Islet of Langerhans (tissue), 1 donor: Measurements from ENCODE around the gene CUL9.

Experiments
- FAIRE-seq: peaks from one replicate; lab custom pipeline; 2011; peaks lifted over from hg19 to GRCh38; lab: Jason Lieb, UNC

Gene CUL9

DNA sequence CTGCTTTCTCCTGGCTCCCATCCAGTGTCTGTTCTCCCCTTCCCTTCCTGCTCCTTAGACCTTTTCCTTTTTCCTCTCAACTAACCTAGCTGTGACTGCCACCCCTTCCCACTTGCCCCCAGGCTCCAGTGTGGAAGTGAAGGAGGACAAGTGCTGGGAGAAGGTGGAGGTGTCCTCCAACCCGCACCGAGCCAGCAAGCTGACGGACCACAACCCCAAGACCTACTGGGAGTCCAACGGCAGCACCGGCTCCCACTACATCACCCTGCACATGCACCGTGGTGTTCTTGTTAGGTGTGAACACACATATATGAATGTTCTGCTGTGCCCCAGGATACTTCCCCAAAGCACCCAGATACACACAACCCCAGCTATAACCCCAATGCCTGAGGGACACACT, 18.5 kb downstream of the CUL9 start:
- FAIRE-seq = no peak

DNA sequence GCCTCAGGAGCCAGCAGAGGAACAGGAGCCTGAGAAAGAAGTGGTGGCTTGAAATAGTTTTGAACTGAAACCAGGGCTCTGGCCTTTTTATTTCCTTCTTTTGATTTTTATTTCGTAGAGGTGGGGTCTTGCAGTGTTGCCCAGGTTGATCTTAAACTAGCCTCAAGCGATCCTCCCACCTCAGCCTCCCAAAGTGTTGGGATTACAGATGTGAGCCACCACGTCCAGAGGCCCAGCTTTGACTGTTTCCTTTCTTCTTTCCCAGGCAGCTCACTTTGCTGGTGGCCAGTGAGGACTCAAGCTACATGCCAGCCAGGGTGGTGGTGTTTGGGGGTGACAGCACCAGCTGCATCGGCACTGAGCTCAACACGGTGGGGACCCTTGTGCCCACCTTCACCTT, 20.5 kb downstream of the CUL9 start:
- no peak for FAIRE-seq

DNA sequence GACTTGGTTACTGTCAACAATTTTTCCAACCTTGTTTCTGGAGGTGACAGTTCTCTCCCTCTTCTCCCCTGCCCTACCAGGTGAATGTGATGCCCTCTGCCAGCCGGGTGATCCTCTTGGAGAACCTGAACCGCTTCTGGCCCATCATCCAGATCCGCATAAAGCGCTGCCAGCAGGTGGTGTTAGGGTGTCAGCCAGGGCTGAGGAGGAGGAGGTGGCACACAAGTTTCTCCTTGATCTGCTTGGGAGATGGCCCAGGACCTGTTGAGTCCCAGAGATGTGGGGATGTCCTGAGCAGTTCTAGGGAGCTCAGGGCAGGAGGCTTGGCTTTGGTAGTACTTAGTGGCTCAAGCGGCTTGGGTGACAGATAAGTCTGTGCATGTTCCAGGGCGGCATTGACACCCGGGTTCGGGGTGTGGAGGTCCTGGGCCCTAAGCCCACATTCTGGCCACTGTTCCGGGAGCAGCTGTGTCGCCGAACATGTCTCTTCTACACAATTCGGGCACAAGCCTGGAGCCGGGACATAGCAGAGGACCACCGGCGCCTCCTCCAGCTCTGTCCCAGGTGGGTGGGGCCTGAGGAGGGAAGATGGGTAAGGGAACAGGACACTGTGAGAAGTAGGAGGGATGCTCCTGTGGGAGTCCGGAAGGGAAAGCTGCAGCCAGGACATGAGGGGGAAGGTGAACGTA, 21.2 kb downstream of the CUL9 start:
- no peak for FAIRE-seq

DNA sequence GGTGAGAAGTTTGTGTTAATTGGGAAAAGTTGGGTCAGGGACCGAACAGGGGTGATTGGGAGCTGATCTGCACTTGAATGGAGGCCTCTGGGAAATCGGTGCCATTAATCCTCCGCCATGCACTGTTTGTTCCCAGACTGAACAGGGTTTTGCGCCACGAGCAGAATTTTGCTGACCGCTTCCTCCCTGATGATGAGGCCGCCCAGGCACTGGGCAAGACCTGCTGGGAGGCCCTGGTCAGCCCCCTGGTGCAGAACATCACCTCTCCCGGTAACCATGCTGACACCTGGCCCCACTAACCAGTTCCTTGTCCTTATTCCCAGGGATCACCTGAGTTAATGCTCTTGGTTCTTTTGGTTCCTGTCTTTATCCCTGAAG, 21.7 kb downstream of the CUL9 start:
- no peak for FAIRE-seq

DNA sequence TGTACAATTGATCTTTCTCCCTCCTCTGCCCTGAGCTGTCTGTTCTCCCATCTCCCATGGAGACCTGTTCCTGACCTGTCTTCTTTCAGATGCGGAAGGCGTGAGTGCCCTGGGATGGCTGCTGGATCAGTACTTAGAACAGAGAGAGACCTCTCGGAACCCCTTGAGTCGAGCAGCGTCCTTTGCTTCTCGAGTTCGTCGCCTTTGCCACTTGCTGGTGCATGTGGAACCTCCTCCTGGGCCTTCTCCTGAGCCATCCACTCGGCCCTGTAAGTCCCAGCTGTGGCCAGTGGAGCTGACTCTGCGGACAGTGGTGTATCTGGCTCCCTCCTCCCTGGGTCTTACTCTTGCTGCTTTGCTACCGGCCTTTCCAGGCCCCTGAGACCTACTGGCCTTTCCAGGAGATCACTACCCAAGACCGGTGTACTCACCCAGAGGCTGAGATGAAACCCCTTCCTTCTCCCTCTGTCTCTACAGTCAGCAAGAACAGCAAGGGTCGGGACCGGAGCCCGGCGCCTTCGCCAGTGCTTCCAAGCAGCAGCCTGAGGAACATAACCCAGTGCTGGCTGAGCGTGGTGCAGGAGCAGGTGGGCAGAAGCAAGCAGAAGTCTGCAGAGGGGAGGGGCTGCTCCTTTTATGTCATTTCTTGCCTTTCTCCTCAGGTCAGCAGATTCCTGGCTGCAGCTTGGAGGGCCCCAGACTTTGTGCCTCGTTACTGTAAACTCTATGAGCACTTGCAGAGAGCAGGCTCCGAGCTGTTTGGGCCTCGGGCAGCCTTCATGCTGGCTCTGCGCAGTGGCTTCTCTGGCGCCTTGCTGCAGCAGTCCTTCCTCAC, 22.5 kb downstream of the CUL9 start:
- FAIRE-seq = no peak

DNA sequence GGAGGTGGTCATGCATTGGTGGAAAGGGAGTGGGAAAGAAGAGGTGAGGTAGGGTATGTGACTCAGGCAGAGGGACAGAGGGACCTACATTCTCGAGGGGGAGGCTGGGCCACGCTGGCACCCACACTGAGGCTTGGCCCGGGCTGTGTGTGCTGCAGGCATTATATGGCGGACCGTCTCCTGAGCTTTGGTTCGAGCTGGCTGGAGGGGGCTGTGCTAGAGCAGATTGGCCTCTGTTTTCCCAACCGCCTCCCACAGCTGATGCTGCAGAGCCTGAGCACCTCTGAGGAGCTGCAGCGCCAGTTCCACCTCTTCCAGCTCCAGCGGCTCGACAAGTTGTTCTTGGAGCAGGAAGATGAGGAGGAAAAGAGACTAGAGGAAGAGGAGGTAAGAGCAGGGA, 23.9 kb downstream of the CUL9 start:
- no peak for FAIRE-seq

DNA sequence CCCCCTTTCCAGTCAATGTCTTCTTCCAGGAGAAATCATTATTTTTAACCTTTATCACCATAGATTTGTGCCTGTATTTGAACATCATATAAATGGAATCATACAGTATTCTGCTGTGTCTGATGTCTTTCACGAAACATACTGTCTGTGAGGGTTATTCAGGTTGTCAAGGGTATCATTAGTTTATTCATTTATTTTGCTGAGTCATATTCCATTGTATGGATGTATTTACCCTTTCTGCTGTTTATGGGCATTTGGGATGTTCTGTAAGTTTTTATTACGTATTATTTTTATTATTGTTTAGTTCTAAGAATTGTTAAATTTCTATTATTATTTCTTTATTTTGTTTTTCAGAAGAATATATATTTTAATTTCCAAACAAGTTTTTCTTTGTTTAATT, 25.3 kb downstream of the CUL9 start:
- FAIRE-seq = no peak

DNA sequence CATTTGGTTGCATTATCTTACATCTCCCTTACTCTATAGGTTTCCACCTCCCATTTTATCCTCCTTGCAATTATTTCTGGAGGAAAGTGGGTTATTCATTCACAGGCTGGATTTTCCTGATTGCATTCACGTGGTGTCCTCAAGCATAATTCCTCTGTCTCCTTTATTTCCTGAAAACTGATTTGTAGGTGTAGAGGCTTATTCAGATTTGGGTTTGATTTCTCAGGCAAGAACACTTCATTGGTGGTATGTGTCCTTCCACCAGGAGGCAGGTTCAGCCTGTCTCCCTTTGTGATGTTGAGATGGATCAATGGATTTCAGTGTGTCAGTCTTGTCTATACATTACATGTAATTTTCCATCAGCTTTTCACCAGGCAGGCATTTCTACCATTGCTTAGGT, 30.0 kb downstream of the CUL9 start:
- no peak for FAIRE-seq

DNA sequence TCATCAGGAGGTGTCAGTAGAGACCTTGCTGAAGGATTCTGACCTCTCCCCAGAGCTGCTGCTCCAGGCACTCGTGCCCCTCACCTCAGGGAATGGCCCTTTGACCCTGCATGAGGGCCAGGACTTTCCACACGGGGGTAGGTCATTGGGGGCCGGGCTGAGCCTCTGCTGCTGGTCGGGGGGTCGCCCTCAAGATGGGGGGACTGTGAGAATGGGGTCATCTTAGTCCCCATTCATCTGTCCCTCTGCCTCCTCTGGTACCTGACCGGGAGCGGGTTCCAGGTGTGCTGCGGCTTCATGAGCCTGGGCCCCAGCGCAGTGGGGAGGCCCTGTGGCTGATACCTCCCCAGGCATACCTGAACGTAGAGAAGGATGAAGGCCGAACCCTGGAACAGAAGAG, 31.4 kb downstream of the CUL9 start:
- FAIRE-seq = no peak

DNA sequence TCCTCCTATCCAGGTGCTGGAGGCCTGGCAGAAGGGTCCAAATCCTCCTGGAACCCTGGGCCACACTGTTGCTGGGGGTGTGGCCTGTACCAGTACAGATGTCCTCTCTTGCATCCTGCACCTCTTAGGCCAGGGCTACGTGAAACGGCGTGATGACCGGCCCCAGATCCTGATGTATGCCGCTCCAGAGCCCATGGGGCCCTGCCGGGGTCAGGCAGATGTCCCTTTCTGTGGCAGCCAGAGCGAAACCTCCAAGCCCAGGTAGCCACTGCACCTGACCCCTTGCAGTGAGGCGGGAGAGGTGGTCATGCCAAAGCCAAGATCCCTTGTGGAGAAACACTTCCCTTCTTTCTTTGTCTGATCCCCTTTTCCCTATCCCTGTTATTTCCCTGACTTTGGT, 33.1 kb downstream of the CUL9 start:
- FAIRE-seq = no peak

DNA sequence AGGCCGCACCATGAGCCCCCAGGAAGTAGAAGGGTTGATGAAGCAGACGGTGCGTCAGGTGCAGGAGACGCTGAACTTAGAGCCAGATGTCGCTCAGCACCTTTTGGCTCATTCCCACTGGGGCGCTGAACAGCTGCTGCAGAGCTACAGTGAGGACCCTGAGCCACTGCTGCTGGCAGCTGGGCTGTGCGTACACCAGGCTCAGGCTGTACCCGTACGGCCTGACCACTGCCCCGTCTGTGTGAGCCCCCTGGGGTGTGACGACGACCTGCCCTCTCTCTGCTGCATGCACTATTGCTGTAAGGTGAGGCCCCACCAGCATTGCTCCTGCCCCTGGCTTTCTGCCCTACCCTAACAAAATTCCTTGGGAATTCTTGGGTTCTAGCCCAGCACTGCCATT, 34.2 kb downstream of the CUL9 start:
- FAIRE-seq = no peak

DNA sequence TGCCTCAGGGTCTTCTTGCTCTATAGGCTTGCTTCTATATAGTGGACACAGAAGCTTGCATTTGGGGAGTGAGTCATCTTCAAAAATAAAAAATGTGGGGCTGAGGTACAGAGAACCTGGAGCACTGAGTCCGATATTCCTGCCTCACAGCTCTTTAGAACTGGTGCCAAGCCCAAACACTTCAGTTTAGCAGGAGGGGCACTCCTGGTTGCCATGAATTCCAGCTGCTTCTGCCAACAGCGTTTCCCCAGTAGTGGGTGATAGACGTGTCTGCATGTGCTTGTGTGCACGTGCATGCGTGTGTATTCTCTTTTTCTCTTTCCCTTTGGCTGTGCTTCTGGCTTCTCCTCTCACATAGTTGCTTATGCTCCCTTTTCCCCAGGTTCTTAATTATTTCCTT, 35.4 kb downstream of the CUL9 start:
- no peak for FAIRE-seq

DNA sequence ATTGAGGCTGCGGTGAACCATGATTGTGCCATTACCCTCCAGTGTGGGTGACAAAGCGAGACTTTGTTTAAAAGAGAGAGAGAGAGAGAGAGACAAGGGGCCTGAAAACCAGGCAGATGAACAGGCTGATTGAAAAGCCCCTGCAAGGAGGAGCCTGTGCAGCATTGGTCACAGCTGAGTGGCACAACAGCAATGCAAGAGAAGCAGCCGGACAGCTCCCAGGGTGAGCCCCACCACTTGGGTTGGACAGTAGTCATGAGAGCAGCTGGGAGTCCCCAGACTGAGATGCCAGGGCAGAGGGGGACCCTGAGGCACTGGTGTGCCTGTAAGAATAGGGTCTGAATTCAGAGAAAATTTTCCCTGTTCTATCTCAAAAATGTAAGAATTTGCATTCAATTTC, 37.1 kb downstream of the CUL9 start:
- FAIRE-seq = no peak

DNA sequence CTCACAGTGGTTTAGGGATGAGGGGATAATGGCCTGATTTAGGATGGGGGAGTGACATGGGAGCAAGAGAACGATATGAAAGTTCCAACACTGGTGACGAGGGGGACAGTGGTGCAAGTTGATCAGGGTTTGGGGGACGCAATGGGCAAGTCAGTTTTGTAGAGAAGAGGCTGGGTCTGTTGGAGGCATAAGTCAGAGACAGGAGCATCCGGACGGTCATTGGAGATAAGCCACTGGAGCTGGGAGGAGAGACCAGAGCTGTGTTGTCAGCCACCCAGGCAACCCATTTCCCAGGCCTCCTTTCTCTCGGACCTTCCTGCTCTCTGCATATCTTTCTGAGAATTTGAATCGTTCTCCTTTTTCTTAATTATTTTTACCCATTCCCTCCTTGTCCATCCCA, 37.8 kb downstream of the CUL9 start:
- FAIRE-seq = no peak

DNA sequence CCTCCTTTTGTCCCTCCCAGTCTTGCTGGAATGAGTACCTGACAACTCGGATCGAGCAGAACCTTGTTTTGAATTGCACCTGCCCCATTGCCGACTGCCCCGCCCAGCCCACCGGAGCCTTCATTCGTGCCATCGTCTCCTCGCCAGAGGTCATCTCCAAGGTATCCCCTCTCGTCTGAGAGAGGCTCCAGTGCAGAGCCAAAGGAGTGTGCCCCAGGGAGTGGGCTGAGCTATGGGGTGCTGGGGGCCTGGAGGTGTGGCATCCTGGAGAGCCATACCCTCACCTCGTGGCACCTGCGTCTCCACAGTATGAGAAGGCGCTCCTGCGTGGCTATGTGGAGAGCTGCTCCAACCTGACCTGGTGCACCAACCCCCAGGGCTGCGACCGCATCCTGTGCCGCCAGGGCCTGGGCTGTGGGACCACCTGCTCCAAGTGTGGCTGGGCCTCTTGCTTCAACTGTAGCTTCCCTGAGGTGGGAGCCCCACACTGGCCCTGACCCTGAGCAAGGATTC, 38.5 kb downstream of the CUL9 start:
- FAIRE-seq = no peak

DNA sequence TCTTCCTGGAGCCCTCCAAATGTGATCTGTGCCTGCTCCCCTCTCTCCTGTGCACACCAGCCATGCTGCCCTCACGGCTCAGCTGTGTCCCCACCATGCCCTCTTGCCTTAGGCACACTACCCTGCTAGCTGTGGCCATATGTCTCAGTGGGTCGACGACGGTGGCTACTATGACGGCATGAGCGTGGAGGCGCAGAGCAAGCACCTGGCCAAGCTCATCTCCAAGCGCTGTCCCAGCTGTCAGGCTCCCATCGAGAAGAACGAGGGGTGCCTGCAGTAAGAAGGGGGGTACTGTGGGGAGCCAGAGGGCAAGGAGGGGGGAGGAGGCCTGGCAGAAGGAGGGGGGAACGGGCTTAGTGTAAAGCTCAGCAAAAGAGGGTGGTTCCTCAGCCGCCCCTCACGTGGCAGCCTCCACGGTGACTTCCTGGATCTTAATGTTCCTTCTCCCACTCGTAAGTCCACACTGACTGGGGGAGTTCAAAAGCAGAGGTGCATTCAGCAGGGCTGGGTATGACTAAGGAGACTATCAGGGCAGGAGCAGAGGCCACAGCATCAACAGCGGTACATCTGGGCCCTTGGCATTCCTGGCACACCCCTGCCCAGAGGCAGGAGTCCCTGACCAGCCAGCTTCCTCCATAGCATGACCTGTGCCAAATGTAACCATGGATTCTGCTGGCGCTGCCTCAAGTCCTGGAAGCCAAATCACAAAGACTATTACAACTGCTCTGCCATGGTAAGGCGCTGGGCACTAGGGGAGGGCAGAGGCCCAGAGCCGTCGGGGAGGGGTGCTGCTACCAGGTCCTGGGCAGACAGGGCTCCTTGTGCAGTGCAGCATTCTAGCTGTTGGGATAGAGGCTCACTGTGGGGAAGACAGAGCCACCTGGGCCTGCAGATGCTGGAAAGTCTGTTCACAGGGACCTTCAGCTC, 39.3 kb downstream of the CUL9 start:
- no peak for FAIRE-seq

DNA sequence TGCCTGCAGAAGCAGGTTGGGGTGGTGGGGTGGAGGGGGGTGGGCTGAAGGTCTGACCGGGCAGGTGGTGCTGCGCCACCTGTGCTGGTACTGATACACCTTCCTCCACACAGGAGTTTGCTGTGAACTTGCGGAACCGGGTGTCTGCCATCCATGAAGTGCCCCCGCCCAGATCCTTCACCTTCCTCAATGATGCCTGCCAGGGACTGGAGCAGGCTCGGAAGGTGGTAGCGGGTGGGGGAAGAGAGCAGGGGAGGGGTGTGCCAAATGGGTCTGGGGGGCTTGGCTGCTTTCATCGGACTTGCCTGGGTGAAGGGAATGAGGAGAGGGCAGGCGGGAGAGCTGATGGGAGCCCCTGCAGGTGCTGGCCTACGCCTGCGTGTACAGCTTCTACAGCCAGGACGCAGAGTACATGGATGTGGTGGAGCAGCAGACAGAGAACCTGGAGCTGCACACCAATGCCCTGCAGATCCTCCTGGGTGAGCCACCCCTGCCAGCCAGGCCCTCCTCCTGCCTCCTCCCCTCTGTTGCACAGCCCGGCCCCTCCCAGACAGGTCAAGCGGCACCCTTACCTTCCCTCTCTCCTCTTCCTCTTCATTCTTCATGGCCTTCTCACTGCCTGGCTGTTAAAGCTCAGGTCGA, 40.5 kb downstream of the CUL9 start:
- no peak for FAIRE-seq

DNA sequence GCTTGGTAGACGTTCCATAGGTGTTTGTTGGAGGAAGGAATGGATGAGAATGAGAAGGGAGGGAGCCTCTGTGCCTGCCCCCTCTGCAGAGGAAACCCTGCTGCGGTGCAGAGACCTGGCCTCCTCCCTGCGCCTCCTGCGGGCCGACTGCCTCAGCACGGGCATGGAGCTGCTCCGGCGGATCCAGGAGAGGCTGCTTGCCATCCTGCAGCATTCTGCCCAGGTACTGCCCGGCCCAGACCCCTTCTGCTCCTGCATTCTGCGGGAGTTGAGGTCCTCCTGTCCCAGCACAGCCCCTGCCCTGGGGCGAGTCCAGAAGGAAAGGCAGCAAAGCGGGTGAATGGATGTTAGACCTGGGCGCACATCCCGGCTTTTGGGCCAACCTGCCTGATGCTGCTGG, 41.2 kb downstream of the CUL9 start:
- no peak for FAIRE-seq

DNA sequence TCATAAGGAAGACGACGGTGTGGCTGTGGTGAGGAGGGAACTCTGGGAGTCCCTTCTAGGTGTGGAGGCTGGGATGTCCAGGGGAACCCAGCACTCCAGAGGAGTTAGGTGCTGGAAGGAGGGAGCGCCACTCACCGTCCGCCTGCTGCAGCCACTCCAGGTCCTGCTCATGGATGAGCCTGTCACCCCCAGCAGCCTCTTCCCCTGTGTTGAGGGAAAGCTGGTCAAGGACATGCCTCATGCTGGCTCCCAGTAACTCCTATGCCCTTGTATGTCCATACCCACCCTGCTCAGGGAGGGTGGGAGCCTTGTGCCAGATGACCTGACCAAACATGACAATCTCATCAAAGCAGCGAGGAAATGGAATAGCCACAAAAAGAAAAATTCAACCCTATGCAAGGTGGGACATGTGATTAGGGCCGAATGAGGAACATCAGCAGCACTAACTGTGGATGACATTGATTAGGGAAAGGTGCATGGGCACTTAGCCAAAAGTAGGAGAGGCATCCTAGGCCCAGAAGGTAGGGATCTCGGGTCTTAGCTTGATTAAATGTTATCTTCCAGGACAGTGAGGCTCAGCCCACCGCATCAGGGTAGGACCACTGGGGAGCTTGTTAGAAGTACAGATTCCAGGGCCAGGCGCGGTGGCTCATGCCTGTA, 44.3 kb downstream of the CUL9 start:
- no peak for FAIRE-seq

DNA sequence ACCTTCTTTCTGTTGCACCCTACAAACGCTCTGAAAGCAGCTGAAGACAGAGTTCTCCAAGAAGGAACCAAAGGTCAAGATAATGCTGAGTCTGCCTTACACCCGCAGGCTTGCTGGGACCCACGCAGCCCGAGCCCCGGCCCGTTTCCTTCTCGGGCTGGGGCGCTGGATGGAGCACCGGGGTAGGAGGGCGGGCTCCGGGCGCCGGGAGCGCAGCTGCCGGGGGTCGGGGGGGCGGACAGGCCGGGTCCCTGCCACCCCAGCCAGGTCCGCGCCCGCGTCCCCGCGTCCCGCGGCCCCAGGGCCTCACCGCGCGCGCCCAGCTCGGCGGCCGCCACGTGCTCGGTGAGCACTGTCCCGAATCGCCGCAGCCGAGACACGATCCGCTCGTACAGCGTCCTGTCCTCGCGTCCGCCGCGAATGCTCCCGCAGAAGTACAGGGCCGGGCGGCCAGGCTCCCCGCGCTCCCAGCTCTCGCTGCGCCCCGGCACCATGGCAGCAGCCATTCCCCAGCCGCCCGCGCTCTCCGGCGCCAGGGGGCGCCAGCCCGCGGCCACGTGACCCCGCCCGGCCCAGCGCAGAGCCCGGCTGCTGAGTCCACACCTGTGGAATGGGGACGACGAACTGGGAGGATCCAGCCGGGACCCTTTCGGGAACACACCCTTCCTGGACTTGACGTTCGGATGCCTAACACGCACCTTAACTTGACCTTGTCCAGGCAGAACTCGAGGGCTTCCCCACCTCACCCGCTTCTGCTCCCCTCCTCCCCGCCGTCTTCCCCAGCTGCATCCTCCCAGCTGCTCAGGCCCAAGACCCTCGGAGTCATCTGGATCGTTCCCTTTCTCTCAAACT, 47.2 kb downstream of the CUL9 start, which contains the start of gene DNPH1:
DNPH1 (minus strand) TSS at position 531 of the 852 bp plus-strand sequence; CDS start at position 506, 25 bp downstream.
- no peak for FAIRE-seq
